ENCODE data around the gene LCAT.

The LCAT gene

GRCh38 chr16:67948015-67948414 lies 4.1 kb upstream of the LCAT start:
- DNase-seq (ENCODE audit: extremely low read depth, low read depth) = no peak
- no peak for TF ChIP-seq CTCF (IDR thresholded peaks at IDR 0.05; ENCODE audit: low read depth, low read length, missing control alignments)
- no peak overlapping the region for H3K4me3 ChIP-seq (replicated peaks; ENCODE audit: low read depth, low read length)

GRCh38 chr16:67946966-67947558 lies 3.1 kb upstream of the LCAT start:
- DNase-seq (ENCODE audit: extremely low read depth, low read depth) = no peak
- H3K4me3 ChIP-seq (replicated peaks; ENCODE audit: low read depth, low read length) = no peak overlapping the region
- no peak for TF ChIP-seq CTCF (IDR thresholded peaks at IDR 0.05; ENCODE audit: low read depth, low read length, missing control alignments)

- H3K4me3 ChIP-seq (replicated peaks; ENCODE audit: low read depth, low read length) = no peak overlapping the region
- no peak for DNase-seq (ENCODE audit: extremely low read depth, low read depth)
- TF ChIP-seq CTCF (IDR thresholded peaks at IDR 0.05; ENCODE audit: low read depth, low read length, missing control alignments) = no peak
Observed at GRCh38 chr16:67946128-67946569, 2.2 kb upstream of the LCAT start.

GRCh38 chr16:67945392-67945933 lies 1.5 kb upstream of the LCAT start:
- no peak for TF ChIP-seq CTCF (IDR thresholded peaks at IDR 0.05; ENCODE audit: low read depth, low read length, missing control alignments)
- no peak for DNase-seq (ENCODE audit: extremely low read depth, low read depth)
- H3K4me3 ChIP-seq (replicated peaks; ENCODE audit: low read depth, low read length) = no peak overlapping the region

GRCh38 chr16:67944690-67945391 lies 921 bp upstream of the LCAT start:
- H3K4me3 ChIP-seq (replicated peaks; ENCODE audit: low read depth, low read length) = no peak overlapping the region
- no peak for TF ChIP-seq CTCF (IDR thresholded peaks at IDR 0.05; ENCODE audit: low read depth, low read length, missing control alignments)
- no peak for DNase-seq (ENCODE audit: extremely low read depth, low read depth)

- no peak for TF ChIP-seq CTCF (IDR thresholded peaks at IDR 0.05; ENCODE audit: low read depth, low read length, missing control alignments)
- H3K4me3 ChIP-seq (replicated peaks; ENCODE audit: low read depth, low read length) = no peak overlapping the region
Observed at GRCh38 chr16:67943256-67943618, 683 bp downstream of the LCAT start.

More at GRCh38 chr16:67943256-67943618, 683 bp downstream of the LCAT start:
- DNase-seq (ENCODE audit: extremely low read depth, low read depth) = no peak

All from HFF-Myc (cell line).